Stimulated activated CD4-positive, alpha-beta T cell treated with anti-CD3 and anti-CD28 coated beads, Interleukin-15, amount 100 ng/mL, for 24 hours (primary cell): ENCODE measurements around the gene XYLT1.
"Not testable (repeated sequence)": the region's sequence is repeated elsewhere in the genome, so short reads cannot be mapped to it uniquely, and the experiment has no call there.

Experiments
- DNase-seq: peaks from one replicate; pipeline ENCODE4 v3.0.0-alpha.2; 2020

The XYLT1 gene

GRCh38 chr16:17470908-17471718, at the start of gene XYLT1:
XYLT1 (minus strand) TSS chr16:17470960; CDS start chr16:17470796, 164 bp downstream.
- DNase-seq, result peak; percentile 74

GRCh38 chr16:17520111-17520510, 49.4 kb upstream of the XYLT1 start:
- no peak for DNase-seq

- no peak for DNase-seq
These were observed 48.6 kb upstream of the XYLT1 start for GRCh38 chr16:17519101-17519955.

GRCh38 chr16:17518441-17518840, 47.7 kb upstream of the XYLT1 start:
- no peak for DNase-seq

- no peak for DNase-seq
These were observed 44.9 kb upstream of the XYLT1 start for GRCh38 chr16:17515421-17516210.

GRCh38 chr16:17512636-17513220, 42.0 kb upstream of the XYLT1 start:
- DNase-seq, result no peak

GRCh38 chr16:17511340-17511739, 40.6 kb upstream of the XYLT1 start:
- no peak for DNase-seq

GRCh38 chr16:17510567-17510966, 39.8 kb upstream of the XYLT1 start:
- DNase-seq, result no peak

- no peak for DNase-seq
These were observed 38.4 kb upstream of the XYLT1 start for GRCh38 chr16:17509194-17509593.

- no peak for DNase-seq
These were observed 37.5 kb upstream of the XYLT1 start for GRCh38 chr16:17508303-17508702.

GRCh38 chr16:17507516-17507915, 36.8 kb upstream of the XYLT1 start:
- not testable (repeated sequence) for DNase-seq

GRCh38 chr16:17505828-17506227, 35.1 kb upstream of the XYLT1 start:
- not testable (repeated sequence) for DNase-seq

- DNase-seq, result no peak
These were observed 33.3 kb upstream of the XYLT1 start for GRCh38 chr16:17504050-17504449.

- no peak for DNase-seq
These were observed 32.6 kb upstream of the XYLT1 start for GRCh38 chr16:17503331-17503730.

GRCh38 chr16:17501321-17501720, 30.6 kb upstream of the XYLT1 start:
- no peak for DNase-seq

- no peak for DNase-seq
These were observed 28.6 kb upstream of the XYLT1 start for GRCh38 chr16:17499223-17499902.

GRCh38 chr16:17497648-17498047, 26.9 kb upstream of the XYLT1 start:
- DNase-seq, result no peak

- no peak for DNase-seq
These were observed 26.1 kb upstream of the XYLT1 start for GRCh38 chr16:17496891-17497290.

GRCh38 chr16:17493012-17493411, 22.3 kb upstream of the XYLT1 start:
- no peak for DNase-seq

GRCh38 chr16:17491140-17491662, 20.4 kb upstream of the XYLT1 start:
- DNase-seq, result no peak

- no peak for DNase-seq
These were observed 17.7 kb upstream of the XYLT1 start for GRCh38 chr16:17488506-17488905.

GRCh38 chr16:17483351-17483750, 12.6 kb upstream of the XYLT1 start:
- DNase-seq, result no peak
